Endodermal cell (in vitro differentiated cells): ENCODE results near the gene GAB2. TPM values are rescaled to one million over a fixed set of nuclear protein-coding genes. Genes with fewer than 3 reads are reported as not detected.

ENCODE experiments used
- DNase-seq: peaks from one replicate; pipeline ENCODE4 v3.0.0-alpha.2; 2017
- H3K27ac ChIP-seq: 2 replicates; pipeline ENCODE4 v1.5.1; 2013; ENCODE audit warnings: mild to moderate bottlenecking, low read depth, low read length, moderate library complexity
- H3K27me3 ChIP-seq: 2 replicates; pipeline ENCODE4 v1.6.1; 2013; ENCODE audit warnings: mild to moderate bottlenecking, low read length, moderate library complexity; ENCODE audit not compliant: insufficient read depth, control insufficient read depth, poor library complexity, severe bottlenecking
- H3K36me3 ChIP-seq: 2 replicates; pipeline ENCODE4 v1.7.0; 2013; ENCODE audit warnings: mild to moderate bottlenecking, low read length, moderate library complexity; ENCODE audit not compliant: control insufficient read depth, insufficient read depth
- H3K4me1 ChIP-seq: one replicate; pipeline ENCODE4 v1.7.0; 2013; ENCODE audit warnings: low read length; ENCODE audit not compliant: control insufficient read depth, insufficient read depth
- H3K4me3 ChIP-seq: 2 replicates; pipeline ENCODE4 v1.5.1; 2013; ENCODE audit warnings: mild to moderate bottlenecking, low read length, moderate library complexity
- H3K9ac ChIP-seq: 2 replicates; pipeline ENCODE4 v1.6.1; 2013; ENCODE audit warnings: mild to moderate bottlenecking, low read length, moderate library complexity; ENCODE audit not compliant: poor library complexity, severe bottlenecking; ENCODE audit errors: extremely low read depth
- H3K9me3 ChIP-seq: 2 replicates; pipeline ENCODE4 v1.6.1; 2013; ENCODE audit warnings: mild to moderate bottlenecking, low read length, moderate library complexity; ENCODE audit not compliant: control insufficient read depth
- H3K27ac Mint-ChIP-seq: 2 replicates; pipeline ENCODE4 v1.8.0; 2020; ENCODE audit warnings: mixed read lengths
- H3K27me3 Mint-ChIP-seq: 2 replicates; pipeline ENCODE4 v1.8.0; 2021; ENCODE audit warnings: mild to moderate bottlenecking, mixed read lengths; ENCODE audit not compliant: insufficient read depth
- H3K36me3 Mint-ChIP-seq: 2 replicates; pipeline ENCODE4 v1.8.0; 2020; ENCODE audit warnings: low read depth, mixed read lengths
- H3K4me1 Mint-ChIP-seq: 2 replicates; pipeline ENCODE4 v1.8.0; 2020; ENCODE audit warnings: mixed read lengths
- H3K4me3 Mint-ChIP-seq: 2 replicates; pipeline ENCODE4 v1.8.0; 2020; ENCODE audit warnings: mild to moderate bottlenecking, moderate library complexity, mixed read lengths
- H3K9me3 Mint-ChIP-seq: 2 replicates; pipeline ENCODE4 v1.8.0; 2020; ENCODE audit warnings: mild to moderate bottlenecking, mixed read lengths
- WGBS, 2 experiments: methylation state at CpG; one replicate each; pipeline versions ENCODE4 v1.1.5 to v1.1.7; 2013; ENCODE audit warnings: missing lambda C conversion rate in 2 of 2, mixed read lengths in 1 of 2; ENCODE audit not compliant: insufficient coverage in 1 of 2, insufficient read length in 1 of 2; 5-methylcytosine and 5-hydroxymethylcytosine counted together
- total RNA-seq, 2 donors: library from RNA; stranded (reverse); fragmentation: NEBNext Ultra II Directional in 1 of 2; extraction: Animal tissue kit (Norgen Biotek cat#: 25700) in 1 of 2; gene quantifications; 2 replicates in 1 of 2; 3 replicates in 1 of 2; pipeline ENCODE4 v1.2.1, GENCODE V29; 2021
- TF ChIP-seq, protein P1 (sequence below): fragments of 200-600 bp; sonication (generic); conservative IDR thresholded peaks from 2 replicates; pipeline ENCODE4 v1.5.0; 2021; ENCODE audit warnings: antibody characterized with exemption, mild to moderate bottlenecking

Gene GAB2
- total RNA-seq, 2 donors from 2014 or later: 26.9 to 62.8 TPM

- Mint-ChIP-seq H3K4me1 (peaks cover 35% of the 10 kb centered on the region), H3K27ac (no peak overlapping the region), H3K36me3 (peaks cover 3% of the 10 kb centered on the region), H3K9me3 (peaks cover 3% of the 10 kb centered on the region), H3K4me3 (no peak overlapping the region), H3K27me3 (no peaks in the 10 kb centered on the region)
- WGBS, 2 experiments: 98 to 100% methylated on average over 1 to 2 of the region's 2 CpGs
- DNase-seq: no peak
- no peak overlapping the region for H3K4me3 ChIP-seq
- peaks cover 9% of the 10 kb centered on the region for H3K36me3 ChIP-seq
- no peaks in the 10 kb centered on the region for H3K27me3 ChIP-seq
- peaks cover 3% of the 10 kb centered on the region for H3K9me3 ChIP-seq
- TF ChIP-seq, protein P1, sequence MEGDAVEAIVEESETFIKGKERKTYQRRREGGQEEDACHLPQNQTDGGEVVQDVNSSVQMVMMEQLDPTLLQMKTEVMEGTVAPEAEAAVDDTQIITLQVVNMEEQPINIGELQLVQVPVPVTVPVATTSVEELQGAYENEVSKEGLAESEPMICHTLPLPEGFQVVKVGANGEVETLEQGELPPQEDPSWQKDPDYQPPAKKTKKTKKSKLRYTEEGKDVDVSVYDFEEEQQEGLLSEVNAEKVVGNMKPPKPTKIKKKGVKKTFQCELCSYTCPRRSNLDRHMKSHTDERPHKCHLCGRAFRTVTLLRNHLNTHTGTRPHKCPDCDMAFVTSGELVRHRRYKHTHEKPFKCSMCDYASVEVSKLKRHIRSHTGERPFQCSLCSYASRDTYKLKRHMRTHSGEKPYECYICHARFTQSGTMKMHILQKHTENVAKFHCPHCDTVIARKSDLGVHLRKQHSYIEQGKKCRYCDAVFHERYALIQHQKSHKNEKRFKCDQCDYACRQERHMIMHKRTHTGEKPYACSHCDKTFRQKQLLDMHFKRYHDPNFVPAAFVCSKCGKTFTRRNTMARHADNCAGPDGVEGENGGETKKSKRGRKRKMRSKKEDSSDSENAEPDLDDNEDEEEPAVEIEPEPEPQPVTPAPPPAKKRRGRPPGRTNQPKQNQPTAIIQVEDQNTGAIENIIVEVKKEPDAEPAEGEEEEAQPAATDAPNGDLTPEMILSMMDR: no peak
- peaks cover 8% of the 10 kb centered on the region for H3K4me1 ChIP-seq
- H3K27ac ChIP-seq: no peak overlapping the region
- no peak overlapping the region for H3K9ac ChIP-seq
Measured at GRCh38 chr11:78340530-78340929, 77.1 kb downstream of the GAB2 start.

GRCh38 chr11:78339945-78340344 is 77.7 kb downstream of the GAB2 start:
- WGBS, 2 experiments: 85 to 100% methylated on average over 1 to 3 of the region's 3 CpGs
- H3K27ac ChIP-seq: no peak overlapping the region
- no peaks in the 10 kb centered on the region for H3K27me3 Mint-ChIP-seq
- no peak overlapping the region for H3K27ac Mint-ChIP-seq
- no peak overlapping the region for H3K4me3 ChIP-seq
- H3K36me3 ChIP-seq: peaks cover 9% of the 10 kb centered on the region
- no peak for DNase-seq
- peaks cover 8% of the 10 kb centered on the region for H3K9me3 Mint-ChIP-seq
- peaks cover 35% of the 10 kb centered on the region for H3K4me1 Mint-ChIP-seq
- H3K36me3 Mint-ChIP-seq: peaks cover 5% of the 10 kb centered on the region
- TF ChIP-seq, protein P1: no peak
- no peak overlapping the region for H3K9ac ChIP-seq
- H3K9me3 ChIP-seq: peaks cover 9% of the 10 kb centered on the region
- no peaks in the 10 kb centered on the region for H3K27me3 ChIP-seq
- H3K4me3 Mint-ChIP-seq: no peak overlapping the region
- peaks cover 8% of the 10 kb centered on the region for H3K4me1 ChIP-seq

DNA sequence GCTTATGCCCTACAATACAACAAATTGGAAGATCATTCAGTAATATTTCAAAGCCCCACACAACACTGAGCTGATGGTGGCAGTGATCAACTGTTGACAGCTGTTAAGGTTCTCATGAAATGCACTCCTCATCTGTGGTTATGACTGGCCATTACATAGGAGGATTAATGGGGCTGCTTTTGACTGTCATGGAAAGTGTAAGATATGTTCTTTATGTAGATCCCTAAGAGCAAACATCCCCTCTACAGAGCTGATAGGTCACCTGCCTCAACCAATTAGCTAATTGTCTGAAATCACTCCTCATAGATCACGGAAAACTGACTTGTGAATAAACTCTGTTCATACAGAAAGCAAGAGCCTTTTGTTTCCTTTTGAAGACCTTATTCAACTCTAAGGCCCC is 78.1 kb downstream of the GAB2 start:
- peak overlapping the region; percentile 22 for H3K27ac Mint-ChIP-seq
- peaks cover 9% of the 10 kb centered on the region for H3K36me3 ChIP-seq
- H3K9me3 Mint-ChIP-seq: peaks cover 8% of the 10 kb centered on the region
- H3K9ac ChIP-seq: no peak overlapping the region
- 93 to 100% methylated on average over 1 of the region's 1 CpG for WGBS, 2 experiments
- peaks cover 5% of the 10 kb centered on the region for H3K36me3 Mint-ChIP-seq
- no peak overlapping the region for H3K4me3 Mint-ChIP-seq
- no peak overlapping the region for H3K4me3 ChIP-seq
- no peak for DNase-seq
- H3K4me1 Mint-ChIP-seq: peaks cover 35% of the 10 kb centered on the region
- TF ChIP-seq, protein P1: no peak
- peaks cover 8% of the 10 kb centered on the region for H3K4me1 ChIP-seq
- no peaks in the 10 kb centered on the region for H3K27me3 ChIP-seq
- H3K27me3 Mint-ChIP-seq: no peaks in the 10 kb centered on the region
- H3K9me3 ChIP-seq: peaks cover 10% of the 10 kb centered on the region
- no peak overlapping the region for H3K27ac ChIP-seq
